Endothelial cell (in vitro differentiated cells): Measurements from ENCODE around the gene TREX2. TPM values are rescaled to one million over a fixed set of nuclear protein-coding genes. Genes with fewer than 3 reads are reported as not detected.

ENCODE experiments used
- DNase-seq: peaks from one replicate; pipeline ENCODE4 v3.0.0; 2021; ENCODE audit warnings: low spot score
- H3K27ac Mint-ChIP-seq: one replicate; pipeline ENCODE4 v1.8.0; 2021; ENCODE audit warnings: mixed read lengths, inconsistent platforms; ENCODE audit not compliant: unreplicated experiment
- H3K27me3 Mint-ChIP-seq: one replicate; pipeline ENCODE4 v1.8.0; 2021; ENCODE audit warnings: mild to moderate bottlenecking, moderate library complexity, mixed read lengths, inconsistent platforms; ENCODE audit not compliant: unreplicated experiment
- H3K36me3 Mint-ChIP-seq: one replicate; pipeline ENCODE4 v1.8.0; 2021; ENCODE audit warnings: mild to moderate bottlenecking, low read depth, mixed read lengths, inconsistent platforms; ENCODE audit not compliant: unreplicated experiment
- H3K4me1 Mint-ChIP-seq: one replicate; pipeline ENCODE4 v1.8.0; 2021; ENCODE audit warnings: mild to moderate bottlenecking, mixed read lengths, inconsistent platforms; ENCODE audit not compliant: unreplicated experiment
- H3K4me3 Mint-ChIP-seq: one replicate; pipeline ENCODE4 v1.8.0; 2021; ENCODE audit warnings: mild to moderate bottlenecking, mixed read lengths, inconsistent platforms; ENCODE audit not compliant: unreplicated experiment
- H3K9me3 Mint-ChIP-seq: one replicate; pipeline ENCODE4 v1.8.0; 2021; ENCODE audit warnings: mixed read lengths, inconsistent platforms; ENCODE audit not compliant: unreplicated experiment
- total RNA-seq: library from RNA; stranded (reverse); fragmentation: NEBNext Ultra II Directional; extraction: Animal tissue kit (Norgen Biotek cat#: 25700); gene quantifications from one replicate; pipeline ENCODE4 v1.2.1, GENCODE V29; 2021; ENCODE audit not compliant: unreplicated experiment
- TF ChIP-seq, protein P1 (sequence below): fragments of 200-600 bp; sonication (generic); IDR thresholded peaks from one replicate; pipeline ENCODE4 v1.5.0; 2021; ENCODE audit warnings: antibody characterized with exemption; ENCODE audit not compliant: unreplicated experiment

The TREX2 gene
- total RNA-seq, 1 donor from 2014 or later, result 1.5 TPM

DNA sequence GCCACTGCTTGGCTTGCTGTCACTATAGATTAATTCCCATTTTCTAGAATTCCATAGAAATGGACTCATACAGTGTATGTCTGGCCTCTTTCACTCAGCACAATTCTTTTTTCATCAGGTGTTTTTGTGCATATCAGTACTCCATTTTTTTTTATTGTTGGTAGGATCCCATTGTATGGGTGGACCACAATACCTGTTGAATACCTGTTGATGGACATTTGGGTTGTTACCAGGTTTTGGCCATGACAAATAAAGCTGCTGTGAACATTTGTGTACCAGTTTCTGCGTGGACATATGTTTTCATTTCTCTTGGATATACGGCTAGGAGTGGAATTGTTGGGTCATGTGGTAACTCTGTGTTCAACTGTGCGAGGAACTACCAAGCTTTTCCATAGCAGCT is 19.7 kb downstream of the TREX2 start:
- no peak for DNase-seq
- TF ChIP-seq, protein P1, sequence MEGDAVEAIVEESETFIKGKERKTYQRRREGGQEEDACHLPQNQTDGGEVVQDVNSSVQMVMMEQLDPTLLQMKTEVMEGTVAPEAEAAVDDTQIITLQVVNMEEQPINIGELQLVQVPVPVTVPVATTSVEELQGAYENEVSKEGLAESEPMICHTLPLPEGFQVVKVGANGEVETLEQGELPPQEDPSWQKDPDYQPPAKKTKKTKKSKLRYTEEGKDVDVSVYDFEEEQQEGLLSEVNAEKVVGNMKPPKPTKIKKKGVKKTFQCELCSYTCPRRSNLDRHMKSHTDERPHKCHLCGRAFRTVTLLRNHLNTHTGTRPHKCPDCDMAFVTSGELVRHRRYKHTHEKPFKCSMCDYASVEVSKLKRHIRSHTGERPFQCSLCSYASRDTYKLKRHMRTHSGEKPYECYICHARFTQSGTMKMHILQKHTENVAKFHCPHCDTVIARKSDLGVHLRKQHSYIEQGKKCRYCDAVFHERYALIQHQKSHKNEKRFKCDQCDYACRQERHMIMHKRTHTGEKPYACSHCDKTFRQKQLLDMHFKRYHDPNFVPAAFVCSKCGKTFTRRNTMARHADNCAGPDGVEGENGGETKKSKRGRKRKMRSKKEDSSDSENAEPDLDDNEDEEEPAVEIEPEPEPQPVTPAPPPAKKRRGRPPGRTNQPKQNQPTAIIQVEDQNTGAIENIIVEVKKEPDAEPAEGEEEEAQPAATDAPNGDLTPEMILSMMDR, result no peak
- no peaks in the 10 kb centered on the region for H3K36me3 Mint-ChIP-seq
- no peak overlapping the region for H3K4me3 Mint-ChIP-seq
- no peak overlapping the region for H3K27ac Mint-ChIP-seq
- no peaks in the 10 kb centered on the region for H3K4me1 Mint-ChIP-seq
- peaks cover 2% of the 10 kb centered on the region for H3K27me3 Mint-ChIP-seq
- H3K9me3 Mint-ChIP-seq, result no peaks in the 10 kb centered on the region

DNA sequence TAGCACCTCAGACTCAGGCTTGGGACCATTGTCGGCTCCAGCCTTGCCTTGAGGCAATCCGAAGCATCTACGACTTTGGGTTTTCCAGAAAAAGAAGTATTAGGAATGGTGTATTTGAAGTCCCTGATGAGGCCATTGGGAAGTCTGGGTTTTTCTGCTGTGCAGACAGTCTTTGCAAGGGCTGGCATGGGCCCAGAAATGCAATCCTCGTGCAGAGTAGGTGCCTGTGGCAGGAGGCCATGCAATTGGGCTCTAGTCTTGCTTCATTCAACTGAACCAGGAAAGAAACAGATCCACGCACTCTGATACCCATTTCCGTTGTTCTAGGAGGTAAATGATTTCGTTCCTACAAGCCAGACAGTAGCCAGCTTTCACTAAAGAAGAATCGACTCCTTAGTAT is 22.2 kb downstream of the TREX2 start:
- no peak for DNase-seq
- no peaks in the 10 kb centered on the region for H3K4me1 Mint-ChIP-seq
- TF ChIP-seq, protein P1, result no peak
- H3K9me3 Mint-ChIP-seq, result no peaks in the 10 kb centered on the region
- no peaks in the 10 kb centered on the region for H3K36me3 Mint-ChIP-seq
- no peaks in the 10 kb centered on the region for H3K27me3 Mint-ChIP-seq
- H3K27ac Mint-ChIP-seq, result no peak overlapping the region
- H3K4me3 Mint-ChIP-seq, result no peak overlapping the region

DNA sequence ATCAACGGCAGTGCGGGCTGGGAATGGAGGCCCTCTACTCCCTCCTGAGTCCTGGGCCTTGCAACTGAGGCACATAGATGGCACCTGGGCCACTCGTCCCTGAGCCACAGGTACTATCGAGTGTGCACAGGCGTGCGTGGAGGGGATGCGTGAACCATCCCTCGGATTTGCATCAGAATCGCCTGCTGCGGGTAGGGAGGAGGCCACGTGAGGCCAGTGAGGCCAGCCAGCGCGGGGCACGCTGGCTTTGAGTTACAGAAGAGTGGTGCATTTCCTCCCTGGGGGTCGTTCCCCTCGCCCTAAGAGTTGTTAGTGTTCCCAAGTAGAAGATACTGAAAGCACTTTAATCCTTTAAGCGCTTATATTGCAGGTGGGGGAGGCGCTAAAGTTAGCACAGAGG is 24.0 kb downstream of the TREX2 start:
- no peaks in the 10 kb centered on the region for H3K9me3 Mint-ChIP-seq
- H3K4me3 Mint-ChIP-seq, result no peak overlapping the region
- TF ChIP-seq, protein P1, result no peak
- peaks cover 3% of the 10 kb centered on the region for H3K4me1 Mint-ChIP-seq
- H3K36me3 Mint-ChIP-seq, result no peaks in the 10 kb centered on the region
- DNase-seq, result no peak
- no peak overlapping the region for H3K27ac Mint-ChIP-seq
- H3K27me3 Mint-ChIP-seq, result no peaks in the 10 kb centered on the region

DNA sequence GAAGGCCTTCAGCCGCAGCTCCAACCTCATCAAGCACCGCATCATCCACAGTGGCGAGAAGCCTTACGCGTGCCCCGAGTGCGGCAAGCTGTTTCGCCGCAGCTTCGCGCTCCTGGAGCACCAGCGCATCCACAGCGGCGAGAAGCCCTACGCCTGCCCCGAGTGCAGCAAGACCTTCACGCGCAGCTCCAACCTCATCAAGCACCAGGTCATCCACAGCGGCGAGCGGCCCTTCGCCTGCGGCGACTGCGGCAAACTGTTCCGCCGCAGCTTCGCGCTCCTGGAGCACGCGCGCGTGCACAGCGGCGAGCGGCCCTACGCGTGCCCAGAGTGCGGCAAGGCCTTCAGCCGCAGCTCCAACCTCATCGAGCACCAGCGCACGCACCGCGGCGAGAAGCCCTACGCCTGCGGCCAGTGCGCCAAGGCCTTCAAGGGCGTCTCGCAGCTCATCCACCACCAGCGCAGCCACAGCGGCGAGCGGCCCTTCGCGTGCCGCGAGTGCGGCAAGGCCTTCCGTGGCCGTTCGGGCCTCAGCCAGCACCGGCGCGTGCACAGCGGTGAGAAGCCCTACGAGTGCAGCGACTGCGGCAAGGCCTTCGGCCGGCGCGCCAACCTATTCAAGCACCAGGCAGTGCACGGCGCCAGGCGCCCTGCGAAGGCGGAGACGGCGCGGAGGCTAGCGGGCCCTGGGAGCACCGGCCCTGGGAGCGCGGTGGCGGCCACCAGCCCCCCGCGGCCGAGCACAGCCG is 24.8 kb downstream of the TREX2 start:
- no peak overlapping the region for H3K4me3 Mint-ChIP-seq
- no peaks in the 10 kb centered on the region for H3K27me3 Mint-ChIP-seq
- H3K27ac Mint-ChIP-seq, result no peak overlapping the region

DNA sequence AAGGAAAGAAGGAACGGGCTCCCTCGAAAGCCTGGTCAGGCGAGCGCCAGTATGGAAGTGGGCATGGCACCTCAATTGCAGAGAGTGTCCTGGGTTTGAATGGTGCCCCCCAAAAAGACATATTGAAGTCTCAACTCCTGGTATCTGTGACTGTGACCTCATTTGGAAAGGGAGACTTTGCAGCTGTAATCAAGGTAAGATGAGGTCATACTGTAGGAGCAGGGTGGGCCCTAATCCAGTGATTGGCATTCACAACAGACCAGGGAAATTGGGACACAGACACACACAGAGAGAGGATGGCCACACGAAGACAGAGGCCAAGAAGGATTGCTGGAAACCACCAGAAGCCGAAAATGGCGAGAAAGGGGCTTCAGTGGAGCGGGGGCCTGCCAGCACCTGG is 28.2 kb downstream of the TREX2 start:
- Mint-ChIP-seq H3K27me3 (no peaks in the 10 kb centered on the region), H3K27ac (no peak overlapping the region), H3K36me3 (no peaks in the 10 kb centered on the region), H3K4me1 (peaks cover 3% of the 10 kb centered on the region), H3K4me3 (no peak overlapping the region), H3K9me3 (no peaks in the 10 kb centered on the region)
- no peak for DNase-seq
- TF ChIP-seq, protein P1, result no peak

More for the DNA sequence above, 24.8 kb downstream of the TREX2 start:
- Mint-ChIP-seq H3K9me3 (no peaks in the 10 kb centered on the region), H3K36me3 (no peaks in the 10 kb centered on the region), H3K4me1 (peaks cover 3% of the 10 kb centered on the region)
- no peak for DNase-seq
- TF ChIP-seq, protein P1, result no peak
